Spinal cord (tissue), 10 donors: Measurements from ENCODE around the gene P2RX7. TPM values are rescaled to one million over a fixed set of nuclear protein-coding genes. Genes with fewer than 3 reads are reported as not detected.

Source experiments
- DNase-seq, 6 donors: peaks; one replicate each; pipeline versions ENCODE4 v3.0.0 to v3.0.0-alpha.2; 2013 to 2015; ENCODE audit warnings: low spot score in 6 of 6, low read depth in 4 of 6
- H3K27ac ChIP-seq: one replicate; pipeline ENCODE4 v1.5.1; 2013; ENCODE audit warnings: low read depth, low read length, control low read depth
- H3K27me3 ChIP-seq: one replicate; pipeline ENCODE4 v1.6.1; 2013; ENCODE audit warnings: low read length; ENCODE audit not compliant: control insufficient read depth, insufficient read depth
- H3K36me3 ChIP-seq: one replicate; pipeline ENCODE4 v1.6.1; 2013; ENCODE audit warnings: low read length; ENCODE audit not compliant: control insufficient read depth, insufficient read depth
- H3K4me1 ChIP-seq: one replicate; pipeline ENCODE4 v1.6.1; 2013; ENCODE audit warnings: low read length; ENCODE audit not compliant: control insufficient read depth, insufficient read depth
- H3K4me3 ChIP-seq: one replicate; pipeline ENCODE4 v1.5.1; 2013; ENCODE audit warnings: low read depth, low read length, control low read depth
- H3K9me3 ChIP-seq: one replicate; pipeline ENCODE4 v1.6.1; 2013; ENCODE audit warnings: low read length; ENCODE audit not compliant: control insufficient read depth, insufficient read depth
- WGBS: methylation state at CpG from one replicate; pipeline ENCODE4 v1.1.5; 2013; ENCODE audit warnings: missing lambda C conversion rate; ENCODE audit not compliant: insufficient coverage; 5-methylcytosine and 5-hydroxymethylcytosine counted together
- polyA plus RNA-seq, 2 donors: library from polyadenylated mRNA; unstranded; fragments of 120-200 nt; gene quantifications; one replicate each; pipeline ENCODE4 v1.2.1, GENCODE V29; 2013; ENCODE audit not compliant: insufficient read length in 2 of 2
- small RNA-seq: library from RNA; depleted of rRNA; stranded (forward); fragments of <200 nt; gene quantifications from one replicate; pipeline ENCODE3, GENCODE V24; 2014; ENCODE audit warnings: low replicate concordance
- total RNA-seq, 2 donors: library from RNA; depleted of rRNA in 1 of 2; stranded (reverse); fragments of 120-200 nt in 1 of 2; fragments of >200 nt in 1 of 2; gene quantifications; one replicate each; pipeline versions ENCODE4 v1.2.3 to v1.2.4, GENCODE V29; 2013 to 2014
- donor health status: healthy.

The P2RX7 gene
- total and polyA plus RNA-seq, 4 donors: 8.7 to 19.9 (median 17.4) TPM

DNA sequence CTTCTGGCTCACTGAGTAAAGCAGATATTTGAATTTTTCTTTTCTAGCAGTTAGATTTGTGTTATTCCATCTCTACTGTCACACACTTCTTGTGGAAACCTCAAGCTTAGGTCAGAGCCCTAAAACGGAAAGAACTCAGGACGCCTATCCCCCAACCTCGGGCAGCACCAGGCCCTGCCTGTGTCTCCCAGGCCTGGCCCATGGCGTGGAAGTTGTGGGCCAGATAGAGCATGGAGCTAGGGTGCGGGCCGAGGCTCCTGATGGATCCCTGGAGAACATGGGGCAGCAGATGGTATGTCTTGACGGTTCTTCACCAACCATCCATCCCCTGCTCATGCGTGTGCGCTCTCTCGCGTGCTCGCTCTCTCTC lies 97.8 kb downstream of the P2RX7 start:
- WGBS: 95% methylated on average over 3 of the region's 12 CpGs
- H3K27me3 ChIP-seq: no peaks in the 10 kb centered on the region
- peaks cover 41% of the 10 kb centered on the region for H3K36me3 ChIP-seq
- H3K27ac ChIP-seq: no peak overlapping the region
- H3K4me1 ChIP-seq: no peaks in the 10 kb centered on the region
- H3K4me3 ChIP-seq: no peak overlapping the region
- H3K9me3 ChIP-seq: no peaks in the 10 kb centered on the region
- DNase-seq: no peak

DNA sequence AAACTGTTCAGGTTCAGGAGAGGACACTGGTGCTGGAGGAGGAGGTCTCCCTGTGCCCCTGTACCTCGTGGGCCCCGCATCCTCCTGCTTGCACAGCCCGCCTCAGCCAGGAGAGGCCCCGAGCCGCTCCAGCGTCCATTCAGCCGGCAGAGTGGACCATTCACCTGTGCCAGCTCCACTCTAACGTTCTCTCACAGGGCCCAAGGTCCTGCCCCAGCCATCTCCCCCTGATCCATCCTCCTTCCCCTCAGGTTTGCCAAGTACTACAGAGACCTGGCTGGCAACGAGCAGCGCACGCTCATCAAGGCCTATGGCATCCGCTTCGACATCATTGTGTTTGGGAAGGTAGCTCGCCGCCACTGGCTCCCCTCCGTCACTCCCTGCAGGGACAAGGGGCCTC lies 99.5 kb downstream of the P2RX7 start:
- no peak for DNase-seq
- 87% methylated on average over 15 of the region's 16 CpGs for WGBS
- H3K4me3 ChIP-seq: no peak overlapping the region
- H3K27me3 ChIP-seq: no peaks in the 10 kb centered on the region
- H3K9me3 ChIP-seq: no peaks in the 10 kb centered on the region
- peaks cover 56% of the 10 kb centered on the region for H3K36me3 ChIP-seq
- no peak overlapping the region for H3K27ac ChIP-seq
- H3K4me1 ChIP-seq: no peaks in the 10 kb centered on the region

- 95% methylated on average over 9 of the region's 14 CpGs for WGBS
- Histone ChIP-seq H3K27me3 (no peaks in the 10 kb centered on the region), H3K4me1 (peaks cover 4% of the 10 kb centered on the region), H3K9me3 (no peaks in the 10 kb centered on the region), H3K27ac (no peak overlapping the region), H3K36me3 (peaks cover 59% of the 10 kb centered on the region), H3K4me3 (no peak overlapping the region)
- no peak for DNase-seq
Observed at GRCh38 chr12:121232977-121233627, 100.4 kb downstream of the P2RX7 start.

GRCh38 chr12:121233628-121234020 lies 100.9 kb downstream of the P2RX7 start:
- Histone ChIP-seq H3K36me3 (peaks cover 61% of the 10 kb centered on the region), H3K9me3 (no peaks in the 10 kb centered on the region), H3K27me3 (no peaks in the 10 kb centered on the region), H3K27ac (no peak overlapping the region), H3K4me3 (no peak overlapping the region), H3K4me1 (peaks cover 8% of the 10 kb centered on the region)
- WGBS: 84% methylated on average over 11 of the region's 11 CpGs
- no peak for DNase-seq

DNA sequence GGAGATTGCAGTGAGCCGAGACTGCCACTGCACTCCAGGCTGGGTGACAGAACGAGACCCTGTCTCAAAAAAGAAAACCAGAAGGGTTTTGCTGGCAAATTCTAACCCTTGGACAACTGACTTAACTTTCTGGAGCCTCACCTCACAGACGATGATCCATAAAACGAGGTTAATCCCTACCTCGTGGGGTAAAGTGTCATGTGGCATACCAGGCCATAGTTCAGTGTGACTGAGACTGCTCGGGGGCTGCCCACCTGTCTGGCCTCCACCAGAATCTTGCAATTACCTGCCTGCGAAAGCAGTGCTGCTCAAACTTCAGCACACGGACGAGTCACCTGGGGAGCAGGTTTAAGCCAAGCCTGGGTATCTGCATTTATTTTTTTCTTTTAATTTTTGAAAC lies 104.1 kb downstream of the P2RX7 start:
- Histone ChIP-seq H3K36me3 (peaks cover 67% of the 10 kb centered on the region), H3K9me3 (no peaks in the 10 kb centered on the region), H3K27ac (no peak overlapping the region), H3K4me3 (no peak overlapping the region), H3K27me3 (no peaks in the 10 kb centered on the region), H3K4me1 (peaks cover 30% of the 10 kb centered on the region)
- no peak for DNase-seq
- 89% methylated on average over 9 of the region's 9 CpGs for WGBS

DNA sequence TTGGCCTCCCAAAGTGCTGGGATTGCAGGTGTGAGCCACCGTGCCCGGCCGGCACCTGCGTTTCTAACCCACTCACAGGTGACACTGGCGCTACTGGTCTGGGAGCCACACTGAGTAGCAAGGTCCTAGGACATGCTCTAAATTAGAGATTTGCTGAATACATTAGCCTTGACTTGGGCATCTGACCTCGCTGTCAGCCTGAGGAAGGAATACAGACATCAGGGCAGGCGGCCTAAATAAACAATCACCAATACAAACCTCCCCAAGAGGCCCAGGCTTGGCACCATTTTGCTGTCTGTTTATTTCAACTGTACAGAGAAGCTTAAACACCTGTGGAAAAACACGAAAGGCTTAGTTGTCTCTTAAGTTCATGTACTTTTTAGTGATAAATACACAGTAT lies 104.7 kb downstream of the P2RX7 start:
- H3K9me3 ChIP-seq: no peaks in the 10 kb centered on the region
- H3K36me3 ChIP-seq: peaks cover 65% of the 10 kb centered on the region
- no peak overlapping the region for H3K27ac ChIP-seq

More for the DNA sequence above, 104.7 kb downstream of the P2RX7 start:
- Histone ChIP-seq H3K27me3 (no peaks in the 10 kb centered on the region), H3K4me1 (peaks cover 30% of the 10 kb centered on the region), H3K4me3 (no peak overlapping the region)
- no peak for DNase-seq
- WGBS: 83% methylated on average over 6 of the region's 8 CpGs

Small RNA genes within 50 kb of the gene (small RNA-seq; reads per million reads assigned to genes)
- not detected for gene AC079602.1
- not detected for gene RF00156
- gene Z98941.1: not detected

Other genes with a start within 250 kb of the P2RX7 start
- gene SPPL3, start 228.5 kb upstream of the P2RX7 start, total RNA-seq: 10 to 100 TPM; 18.9 to 30.7 TPM
- 100 to 1,000 TPM; 105 to 108 TPM for gene SPPL3, start 228.5 kb upstream of the P2RX7 start, polyA plus RNA-seq
- gene HNF1A, start 154.3 kb upstream of the P2RX7 start, total RNA-seq: not detected
- under 1 TPM in 1 of 2 donors, not detected in 1; 0.36 TPM for gene HNF1A, start 154.3 kb upstream of the P2RX7 start, polyA plus RNA-seq
- gene C12orf43, start 116.4 kb upstream of the P2RX7 start, total RNA-seq: 10 to 100 TPM; 15.6 to 20.1 TPM
- gene C12orf43, start 116.4 kb upstream of the P2RX7 start, polyA plus RNA-seq: 10 to 100 TPM; 24.8 to 24.9 TPM
- gene OASL, start 93.6 kb upstream of the P2RX7 start, total RNA-seq: under 1 TPM; 0.39 to 0.59 TPM
- gene OASL, start 93.6 kb upstream of the P2RX7 start, polyA plus RNA-seq: under 1 TPM; 0.15 to 0.21 TPM
- gene P2RX4, start 77.3 kb downstream of the P2RX7 start, total RNA-seq: 10 to 100 TPM; 14.4 to 27.9 TPM
- 10 to 100 TPM; 16.7 to 19.4 TPM for gene P2RX4, start 77.3 kb downstream of the P2RX7 start, polyA plus RNA-seq
- 10 to 100 TPM; 18.0 to 25.3 TPM for gene CAMKK2, start 163.8 kb downstream of the P2RX7 start, total RNA-seq
- gene CAMKK2, start 163.8 kb downstream of the P2RX7 start, polyA plus RNA-seq: 10 to 100 TPM; 37.3 to 44.2 TPM
- 100 to 1,000 TPM; 151 to 186 TPM for gene ANAPC5, start 219.5 kb downstream of the P2RX7 start, total RNA-seq
- 100 to 1,000 TPM; 131 to 162 TPM for gene ANAPC5, start 219.5 kb downstream of the P2RX7 start, polyA plus RNA-seq